ENCODE measurements around the gene ABCF1.

DNA sequence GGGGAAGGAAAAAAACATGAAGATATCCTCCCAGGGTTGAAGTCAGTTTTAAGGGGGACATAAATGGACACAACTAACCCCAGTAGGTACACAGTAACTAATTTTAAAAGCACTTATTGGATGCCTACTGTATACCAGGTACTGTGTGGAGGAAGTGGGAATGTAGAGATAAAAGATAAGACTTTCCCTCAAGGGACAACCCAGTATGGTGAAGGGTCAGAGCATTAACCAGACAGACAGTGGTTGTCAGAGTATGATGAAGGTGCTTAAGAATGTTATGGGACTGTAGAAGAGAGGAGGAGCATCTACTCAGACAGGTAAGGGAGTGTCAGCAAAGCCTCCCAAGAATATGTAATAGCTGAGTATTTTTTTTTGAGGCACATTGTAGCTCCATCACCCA, 906 bp downstream of the ABCF1 start:
- TF ChIP-seq CTCF (conservative IDR thresholded peaks at IDR 0.05 in 1 of 2, IDR thresholded peaks at IDR 0.05 in 1 of 2; ENCODE audit: extremely low read depth in 1 of 2, insufficient read depth in 1 of 2, low read depth in 1 of 2, low read length in 2 of 2) (no peak), EZH2 (IDR thresholded peaks at IDR 0.05; ENCODE audit: borderline replicate concordance, low read length) (no peak)
